Measurements from ENCODE around the gene GAS7. TPM values are rescaled to one million over a fixed set of nuclear protein-coding genes. Genes with fewer than 3 reads are reported as not detected.

Gene GAS7
- total RNA-seq, 1 donor from 2014 or later: 0.26 TPM

DNA sequence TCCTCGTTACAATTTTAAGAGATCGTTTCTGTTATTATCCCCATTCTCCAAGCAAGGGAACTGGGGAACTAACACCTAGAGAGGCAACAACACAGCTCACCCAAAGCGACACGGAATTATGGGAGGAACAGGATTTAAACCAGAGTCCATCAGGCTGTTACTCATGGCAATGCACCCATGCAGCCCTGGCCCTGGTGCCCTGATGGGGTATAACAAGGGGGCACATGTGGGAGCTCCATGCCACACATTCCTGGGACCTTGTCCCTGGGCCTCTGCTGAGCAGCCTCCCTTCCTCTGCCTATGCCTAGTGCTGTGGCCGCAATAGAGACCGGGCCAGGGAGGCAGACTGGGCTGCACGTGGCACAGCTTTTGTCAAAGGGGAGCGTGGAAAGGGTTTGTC is 280.1 kb downstream of the GAS7 start:
- Mint-ChIP-seq H3K4me1 (no peaks in the 10 kb centered on the region), H3K36me3 (ENCODE audit: low read depth) (no peaks in the 10 kb centered on the region), H3K4me3 (no peak overlapping the region), H3K9me3 (no peaks in the 10 kb centered on the region), H3K27me3 (no peaks in the 10 kb centered on the region), H3K27ac (no peak overlapping the region)
- intact Hi-C loops (cut with micrococcal nuclease): no loop called here
- no peak for DNase-seq

DNA sequence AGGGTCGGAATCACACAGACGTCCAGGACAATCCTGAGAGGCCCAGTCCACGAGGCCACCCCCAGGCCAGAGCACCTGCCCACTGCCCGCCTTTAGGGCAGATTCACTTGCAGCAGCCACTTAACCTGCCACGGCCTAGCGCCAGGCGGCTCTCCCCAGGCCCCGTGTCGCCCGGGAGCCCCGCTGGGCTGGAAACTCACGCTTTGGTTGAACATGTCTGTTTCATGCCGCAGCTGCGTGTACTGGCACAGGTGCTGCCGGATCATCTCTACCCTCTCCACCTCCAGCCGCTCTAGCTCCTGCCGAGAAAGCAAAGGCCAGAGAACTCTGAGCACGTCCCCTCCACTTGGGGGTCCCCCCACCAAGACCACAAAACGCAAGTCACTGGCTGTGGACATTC is 280.6 kb downstream of the GAS7 start:
- intact Hi-C loops (cut with micrococcal nuclease): no loop called here
- H3K9me3 Mint-ChIP-seq: no peaks in the 10 kb centered on the region
- no peaks in the 10 kb centered on the region for H3K36me3 Mint-ChIP-seq (ENCODE audit: low read depth)
- no peaks in the 10 kb centered on the region for H3K4me1 Mint-ChIP-seq
- H3K27me3 Mint-ChIP-seq: no peaks in the 10 kb centered on the region
- H3K27ac Mint-ChIP-seq: no peak overlapping the region
- no peak for DNase-seq
- no peak overlapping the region for H3K4me3 Mint-ChIP-seq

DNA sequence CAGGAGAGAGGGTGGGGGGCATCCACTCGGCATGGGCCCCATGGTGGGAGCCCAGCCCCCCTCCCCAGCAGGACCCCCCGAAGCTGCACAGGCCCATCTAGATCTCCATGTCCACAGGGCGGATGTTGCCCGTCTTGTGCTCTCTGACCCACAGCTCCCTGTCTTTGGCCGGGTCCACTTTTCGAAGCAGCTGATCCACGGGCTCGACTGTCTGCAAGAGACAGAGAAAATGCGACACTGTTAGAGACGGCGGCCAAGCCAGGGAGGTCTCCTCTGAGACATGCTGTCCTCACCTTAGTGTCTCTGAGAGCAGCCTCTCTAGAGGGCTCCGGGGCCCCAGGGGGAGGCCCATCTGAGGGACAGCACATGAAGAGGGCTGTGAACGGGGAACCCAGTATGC is 281.3 kb downstream of the GAS7 start:
- Mint-ChIP-seq H3K36me3 (ENCODE audit: low read depth) (no peaks in the 10 kb centered on the region), H3K4me1 (no peaks in the 10 kb centered on the region), H3K9me3 (no peaks in the 10 kb centered on the region), H3K27me3 (no peaks in the 10 kb centered on the region), H3K4me3 (no peak overlapping the region), H3K27ac (no peak overlapping the region)
- intact Hi-C loops (cut with micrococcal nuclease): no loop called here
- DNase-seq: no peak

DNA sequence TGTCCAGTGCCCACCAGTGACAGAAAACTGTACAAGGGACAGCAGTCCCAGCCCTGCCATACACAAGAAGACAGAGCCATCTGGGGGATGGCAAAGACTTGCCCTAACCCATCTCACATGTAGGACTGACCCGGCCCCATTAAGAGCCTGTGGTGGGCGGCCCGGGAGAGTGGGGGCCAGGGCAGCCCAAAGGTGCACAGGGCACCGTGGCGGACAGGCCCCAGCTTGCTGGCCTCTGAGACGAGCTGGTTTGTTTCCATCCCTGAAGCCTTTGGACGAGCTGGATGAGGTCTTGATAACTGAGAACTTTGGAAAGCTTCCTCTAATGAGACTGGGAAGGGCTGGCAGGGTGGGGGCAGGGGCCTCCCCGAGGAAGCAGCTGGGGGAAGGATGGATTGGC is 282.3 kb downstream of the GAS7 start:
- no peak overlapping the region for H3K27ac Mint-ChIP-seq
- H3K4me3 Mint-ChIP-seq: no peak overlapping the region
- H3K9me3 Mint-ChIP-seq: no peaks in the 10 kb centered on the region
- no peaks in the 10 kb centered on the region for H3K4me1 Mint-ChIP-seq
- H3K36me3 Mint-ChIP-seq (ENCODE audit: low read depth): no peaks in the 10 kb centered on the region
- DNase-seq: no peak
- intact Hi-C loops (cut with micrococcal nuclease): no loop called here
- no peaks in the 10 kb centered on the region for H3K27me3 Mint-ChIP-seq

DNA sequence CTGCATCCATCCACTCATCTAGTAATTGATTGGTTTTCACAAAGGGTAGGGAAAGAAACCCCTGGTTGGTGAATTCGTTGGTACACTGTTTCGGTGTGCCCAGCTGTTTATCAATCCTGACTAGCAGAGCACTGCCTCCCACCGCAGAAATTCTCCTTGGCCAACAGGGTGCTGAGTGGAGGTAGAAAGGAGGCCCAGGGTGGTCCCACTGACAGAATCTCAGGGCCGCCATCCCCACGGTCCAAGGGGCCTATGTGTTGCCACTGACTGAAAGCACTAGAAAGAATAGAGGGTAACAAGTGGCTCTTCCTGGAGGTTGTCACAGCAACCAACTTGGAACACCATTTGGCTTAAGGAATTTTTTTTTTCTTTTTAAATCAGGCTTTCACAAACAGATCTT is 284.9 kb downstream of the GAS7 start:
- Mint-ChIP-seq H3K4me3 (no peak overlapping the region), H3K9me3 (no peaks in the 10 kb centered on the region), H3K36me3 (ENCODE audit: low read depth) (no peaks in the 10 kb centered on the region), H3K27ac (no peak overlapping the region), H3K4me1 (no peaks in the 10 kb centered on the region), H3K27me3 (no peaks in the 10 kb centered on the region)
- DNase-seq: no peak
- intact Hi-C loops (cut with micrococcal nuclease): no loop called here

DNA sequence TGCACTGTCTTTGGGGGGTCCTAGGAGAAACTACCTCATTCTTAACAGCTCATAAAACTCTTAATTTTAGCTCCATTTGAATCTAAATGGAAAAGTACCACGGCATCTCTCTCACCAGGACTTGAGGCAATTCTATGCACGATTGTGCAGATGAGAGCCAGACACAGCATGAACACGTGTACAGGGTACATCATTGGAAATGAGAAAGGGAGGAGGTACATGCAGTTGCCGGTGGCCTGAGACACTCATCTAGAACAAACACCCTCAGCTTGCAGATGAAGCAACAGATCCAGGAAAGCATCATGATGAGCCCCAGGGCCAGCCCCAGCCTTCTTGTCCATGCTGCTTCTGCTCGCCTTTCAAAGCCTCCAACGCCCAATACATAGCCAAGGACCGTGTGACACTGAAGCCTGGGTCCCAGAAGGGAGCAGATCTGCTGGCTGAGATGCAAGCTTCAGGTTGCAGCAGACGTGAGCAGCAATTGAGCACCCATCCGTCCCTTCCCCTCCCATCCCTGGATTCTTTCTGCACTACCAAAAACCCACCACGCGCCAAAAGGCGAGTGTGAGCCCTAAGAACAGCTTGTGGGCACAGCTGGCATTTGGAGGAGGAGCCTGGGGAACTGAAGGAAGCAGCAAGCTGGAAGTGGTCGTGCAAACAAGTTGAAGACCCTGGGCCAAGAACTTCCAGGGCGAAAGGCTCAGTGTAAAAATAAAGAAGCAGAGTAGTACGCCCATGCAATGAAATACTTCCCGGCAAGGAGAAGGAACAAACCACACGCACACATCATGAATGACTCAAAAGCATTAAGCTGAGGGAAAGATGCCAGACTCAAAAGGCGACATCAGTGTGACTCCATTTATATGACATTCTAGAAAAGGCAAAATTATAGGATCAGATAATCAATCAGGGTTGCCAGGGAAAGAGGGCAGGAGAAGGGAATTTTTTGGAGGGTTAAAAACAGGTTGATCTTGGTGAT is 286.0 kb downstream of the GAS7 start:
- no peaks in the 10 kb centered on the region for H3K36me3 Mint-ChIP-seq (ENCODE audit: low read depth)
- no peak for DNase-seq
- no peaks in the 10 kb centered on the region for H3K4me1 Mint-ChIP-seq
- no peak overlapping the region for H3K27ac Mint-ChIP-seq
- intact Hi-C loops (cut with micrococcal nuclease): no loop called here
- no peak overlapping the region for H3K4me3 Mint-ChIP-seq
- H3K9me3 Mint-ChIP-seq: no peaks in the 10 kb centered on the region
- H3K27me3 Mint-ChIP-seq: no peaks in the 10 kb centered on the region

DNA sequence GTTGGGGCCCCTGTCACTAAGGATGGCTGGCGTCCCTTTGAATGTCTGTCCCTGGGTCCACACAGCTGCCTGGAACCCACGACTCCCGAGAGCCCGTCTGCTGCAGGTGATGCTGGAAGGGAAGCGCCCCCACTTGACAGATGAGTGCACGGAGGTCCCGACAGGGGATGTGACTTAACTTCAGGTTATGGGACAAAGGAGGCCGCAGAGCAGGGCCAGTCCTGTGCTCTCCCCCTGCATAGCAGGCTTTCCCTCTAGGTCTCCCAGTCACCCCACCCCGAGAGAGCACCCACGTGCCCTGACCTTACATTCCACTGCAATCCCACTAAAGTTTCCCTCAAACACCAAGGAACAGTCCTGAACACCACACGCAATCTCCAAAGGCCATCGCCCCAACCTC is 287.3 kb downstream of the GAS7 start:
- Mint-ChIP-seq H3K27me3 (no peaks in the 10 kb centered on the region), H3K9me3 (no peaks in the 10 kb centered on the region), H3K4me1 (no peaks in the 10 kb centered on the region), H3K4me3 (no peak overlapping the region), H3K27ac (no peak overlapping the region), H3K36me3 (ENCODE audit: low read depth) (no peaks in the 10 kb centered on the region)
- intact Hi-C loops (cut with micrococcal nuclease): no loop called here
- no peak for DNase-seq

DNA sequence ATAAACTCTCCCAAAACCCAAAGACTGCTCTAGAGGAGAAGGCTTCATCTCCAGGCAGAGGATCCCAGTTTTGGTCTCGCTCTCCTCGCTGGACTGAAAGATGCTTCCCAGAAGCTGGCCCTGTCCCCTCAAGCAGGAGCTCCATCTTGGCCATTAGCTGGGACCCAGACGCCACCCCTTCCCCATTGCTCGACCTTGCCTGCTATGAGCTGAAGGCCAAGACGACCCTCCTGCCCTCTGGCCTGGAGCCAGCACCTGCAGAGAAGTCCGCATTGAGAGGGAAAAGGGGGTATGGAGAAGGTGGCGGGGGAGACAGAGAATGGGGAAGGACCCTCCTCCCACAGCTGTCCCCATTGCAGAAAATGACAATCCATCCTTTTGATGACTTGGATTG is 289.8 kb downstream of the GAS7 start:
- H3K27ac Mint-ChIP-seq: no peak overlapping the region
- no peaks in the 10 kb centered on the region for H3K36me3 Mint-ChIP-seq (ENCODE audit: low read depth)
- no peaks in the 10 kb centered on the region for H3K27me3 Mint-ChIP-seq
- no peaks in the 10 kb centered on the region for H3K9me3 Mint-ChIP-seq
- no peak overlapping the region for H3K4me3 Mint-ChIP-seq
- H3K4me1 Mint-ChIP-seq: no peaks in the 10 kb centered on the region
- no peak for DNase-seq
- intact Hi-C loops (cut with micrococcal nuclease): no loop called here

DNA sequence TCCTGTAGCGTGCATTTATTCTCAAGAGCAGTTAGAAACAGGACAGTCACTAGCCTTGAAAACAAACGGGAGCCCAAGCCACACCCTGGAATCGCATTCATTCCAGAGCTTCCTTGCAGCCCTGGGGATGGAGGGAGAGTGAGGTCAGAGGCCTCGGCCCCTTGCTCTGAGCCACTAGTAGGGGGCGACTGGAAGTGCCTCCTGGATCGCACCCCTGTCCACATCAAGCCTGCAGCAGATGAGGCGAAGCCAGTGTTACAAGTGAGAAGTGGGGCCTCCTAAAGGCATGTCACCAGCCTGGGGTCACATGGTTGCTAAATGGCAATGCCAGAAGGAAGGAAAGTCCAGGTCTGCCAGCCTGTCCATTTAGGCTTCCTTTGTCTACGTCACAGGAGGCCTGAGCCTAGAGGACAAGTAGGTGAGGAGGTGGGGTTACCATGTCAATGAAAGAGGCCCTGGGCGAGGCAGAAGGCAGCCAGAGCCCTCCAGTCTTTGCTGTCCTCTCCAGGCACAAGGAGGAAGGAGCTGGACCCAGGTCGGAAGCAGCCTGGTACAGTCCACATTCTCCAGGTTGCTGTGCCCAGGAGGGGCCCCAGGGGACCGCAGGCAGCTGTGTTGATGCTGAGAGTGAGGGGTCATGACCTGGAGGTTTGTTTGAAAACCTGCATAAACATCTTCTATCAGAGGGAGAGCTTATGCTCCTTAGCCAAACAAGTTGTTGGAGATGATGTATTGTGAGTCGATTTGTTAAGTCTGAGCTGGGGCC is 290.3 kb downstream of the GAS7 start:
- DNase-seq: no peak
- Mint-ChIP-seq H3K36me3 (ENCODE audit: low read depth) (no peaks in the 10 kb centered on the region), H3K9me3 (no peaks in the 10 kb centered on the region), H3K4me1 (no peaks in the 10 kb centered on the region), H3K27ac (no peak overlapping the region), H3K4me3 (no peak overlapping the region), H3K27me3 (no peaks in the 10 kb centered on the region)
- intact Hi-C loops (cut with micrococcal nuclease): no loop called here

DNA sequence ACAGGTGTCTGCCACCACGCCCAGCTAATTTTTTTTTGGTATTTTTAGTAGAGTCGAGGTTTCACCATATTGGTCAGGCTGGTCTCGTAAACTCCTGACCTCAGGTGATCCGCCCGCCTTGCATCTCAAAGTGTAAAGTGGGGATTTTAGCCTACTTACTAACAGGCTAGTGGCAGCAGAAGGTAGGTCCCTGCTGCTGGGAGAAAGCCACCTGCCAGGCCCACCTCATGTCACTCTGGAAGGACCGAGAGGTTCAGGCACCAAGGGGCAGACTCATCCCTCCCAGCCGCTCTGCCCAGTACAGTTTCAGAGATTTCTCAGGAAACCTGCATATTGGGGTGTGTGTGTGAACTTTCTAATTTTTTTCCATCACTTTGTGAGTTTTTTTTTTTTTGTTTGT is 291.3 kb downstream of the GAS7 start:
- no peaks in the 10 kb centered on the region for H3K9me3 Mint-ChIP-seq
- intact Hi-C loops (cut with micrococcal nuclease): no loop called here
- no peak overlapping the region for H3K27ac Mint-ChIP-seq
- no peaks in the 10 kb centered on the region for H3K27me3 Mint-ChIP-seq
- no peaks in the 10 kb centered on the region for H3K4me1 Mint-ChIP-seq
- H3K36me3 Mint-ChIP-seq (ENCODE audit: low read depth): no peaks in the 10 kb centered on the region
- DNase-seq: no peak
- H3K4me3 Mint-ChIP-seq: no peak overlapping the region

DNA sequence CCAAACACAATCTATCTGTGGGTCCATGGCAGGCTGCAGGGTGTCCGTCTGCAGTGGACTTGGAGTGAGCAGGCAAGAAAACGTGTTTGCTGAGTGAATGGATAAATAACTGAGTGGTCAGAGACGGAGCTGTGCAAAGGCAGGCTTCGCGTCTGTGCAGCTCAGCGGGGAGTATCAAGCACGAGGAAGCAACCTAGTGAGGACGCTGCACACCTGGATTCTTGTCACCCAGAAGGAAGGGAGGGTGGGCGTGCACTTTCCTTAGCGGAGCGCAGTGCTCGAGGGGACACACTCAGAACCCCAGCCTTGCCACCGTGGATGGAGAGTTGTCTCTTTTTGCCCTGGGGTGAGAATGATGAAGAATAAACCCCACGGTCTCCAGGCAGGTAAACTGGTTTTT is 291.8 kb downstream of the GAS7 start:
- no peak for DNase-seq
- H3K4me1 Mint-ChIP-seq: no peaks in the 10 kb centered on the region
- no peaks in the 10 kb centered on the region for H3K27me3 Mint-ChIP-seq
- no peak overlapping the region for H3K27ac Mint-ChIP-seq
- no peaks in the 10 kb centered on the region for H3K36me3 Mint-ChIP-seq (ENCODE audit: low read depth)
- intact Hi-C loops (cut with micrococcal nuclease): no loop called here
- no peak overlapping the region for H3K4me3 Mint-ChIP-seq
- no peaks in the 10 kb centered on the region for H3K9me3 Mint-ChIP-seq

DNA sequence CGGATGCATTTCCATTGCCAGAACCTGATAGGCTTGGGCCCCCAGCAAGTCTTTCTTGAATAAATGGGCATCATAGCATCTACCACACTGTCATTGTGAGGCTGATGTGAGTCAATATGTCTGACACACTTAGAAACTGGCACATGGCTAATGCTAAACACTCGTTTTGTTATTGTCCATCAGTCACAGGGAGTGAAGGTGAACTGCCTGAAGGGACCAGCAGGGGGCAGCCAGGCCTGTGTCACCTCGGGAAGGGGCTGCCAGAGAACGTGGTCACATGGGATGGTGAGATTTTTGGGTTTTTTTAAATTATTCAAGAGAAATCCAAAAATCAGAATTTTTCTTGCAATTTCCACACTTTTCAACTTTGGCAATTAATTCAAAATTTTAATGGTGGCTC is 292.5 kb downstream of the GAS7 start:
- Mint-ChIP-seq H3K27ac (no peak overlapping the region), H3K27me3 (peaks cover 3% of the 10 kb centered on the region), H3K4me3 (no peak overlapping the region), H3K9me3 (no peaks in the 10 kb centered on the region), H3K36me3 (ENCODE audit: low read depth) (no peaks in the 10 kb centered on the region), H3K4me1 (no peaks in the 10 kb centered on the region)
- DNase-seq: peak; percentile 61
- intact Hi-C loops (cut with micrococcal nuclease): no loop called here

DNA sequence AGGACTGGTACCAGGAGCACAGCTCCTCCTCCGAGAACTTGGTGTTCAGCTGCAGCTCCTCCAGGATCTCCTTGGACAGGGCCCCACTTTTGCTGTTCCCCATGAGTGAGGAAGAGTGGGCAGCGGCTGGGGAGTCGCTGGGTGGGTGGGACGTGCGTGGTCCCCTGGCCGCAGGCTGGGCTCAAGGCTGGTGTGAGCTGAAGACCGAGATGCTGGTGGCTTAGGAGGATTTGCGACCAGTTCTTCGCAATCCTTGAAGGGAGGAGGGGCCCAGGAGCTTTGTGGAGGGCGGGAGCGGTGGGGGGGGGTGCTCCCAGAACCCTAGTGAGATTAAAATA is 293.4 kb downstream of the GAS7 start, which contains the start of gene RCVRN:
Gene RCVRN (minus strand): TSS at position 194 of the 338 bp plus-strand sequence. CDS start 91 bp downstream, at position 103.
- no peak within 1 kb of the TSS for H3K4me3 Mint-ChIP-seq
- H3K4me1 Mint-ChIP-seq: no peaks in the 10 kb centered on the region
- peaks cover 4% of the 10 kb centered on the region for H3K27me3 Mint-ChIP-seq
- no peak for DNase-seq
- no peaks in the 10 kb centered on the region for H3K36me3 Mint-ChIP-seq (ENCODE audit: low read depth)
- no peaks in the 10 kb centered on the region for H3K9me3 Mint-ChIP-seq
- intact Hi-C loops (cut with micrococcal nuclease): no loop called here
- H3K27ac Mint-ChIP-seq: no peak within 1 kb of the TSS

DNA sequence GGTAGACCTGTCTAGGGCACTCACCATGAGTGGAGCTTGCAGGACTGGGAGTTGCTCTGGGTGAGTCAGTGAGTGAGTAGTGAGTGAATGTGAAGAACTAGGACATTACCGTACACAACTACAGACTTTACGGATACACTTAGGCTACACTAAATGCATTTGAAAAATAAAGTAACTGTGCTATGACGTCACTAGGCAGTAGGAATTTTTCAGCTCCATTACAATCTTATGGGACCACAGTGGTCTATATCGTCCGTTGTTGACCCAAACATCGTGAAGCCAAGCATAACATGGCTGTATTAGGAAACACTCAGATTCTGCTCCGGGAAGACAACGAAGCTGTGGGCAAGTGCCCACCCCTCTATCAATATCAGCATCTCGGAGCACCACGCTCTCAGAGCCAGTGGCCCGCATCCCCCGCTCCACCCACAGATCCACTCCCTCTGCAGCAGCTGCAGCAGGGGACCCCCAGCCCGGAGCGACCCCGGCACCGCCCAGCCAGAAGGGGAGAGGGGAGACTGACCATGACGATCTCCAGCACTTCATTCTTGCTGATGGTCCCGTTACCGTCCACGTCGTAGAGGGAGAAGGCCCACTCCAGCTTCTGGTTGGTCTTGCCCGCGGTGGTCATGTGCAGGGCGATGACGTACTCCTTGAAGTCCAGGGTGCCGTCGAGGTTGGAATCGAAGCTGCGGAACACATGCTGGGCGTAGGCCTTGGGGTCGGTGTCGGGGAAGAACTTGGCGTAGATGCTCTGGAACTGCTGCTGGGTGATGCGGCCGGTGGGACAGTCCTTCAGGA is 293.9 kb downstream of the GAS7 start:
- Mint-ChIP-seq H3K4me3 (no peak overlapping the region), H3K27ac (no peak overlapping the region), H3K27me3 (peaks cover 4% of the 10 kb centered on the region), H3K36me3 (ENCODE audit: low read depth) (no peaks in the 10 kb centered on the region), H3K9me3 (no peaks in the 10 kb centered on the region), H3K4me1 (no peaks in the 10 kb centered on the region)
- intact Hi-C loops (cut with micrococcal nuclease): no loop called here
- DNase-seq: no peak
